Activated naive CD4-positive, alpha-beta T cell treated with anti-CD3 and anti-CD28 coated beads, Interleukin-2, amount 50 U/mL, for 24 hours (primary cell): ENCODE measurements around the gene OSER1.

Experiments
- H3K27ac Mint-ChIP-seq: one replicate; pipeline ENCODE4 v1.8.0; 2021; ENCODE audit warnings: mild to moderate bottlenecking, mixed read lengths
- H3K27me3 Mint-ChIP-seq: one replicate; pipeline ENCODE4 v1.8.0; 2021; ENCODE audit warnings: mixed read lengths
- H3K36me3 Mint-ChIP-seq: one replicate; pipeline ENCODE4 v1.8.0; 2021; ENCODE audit warnings: mixed read lengths
- H3K4me1 Mint-ChIP-seq: one replicate; pipeline ENCODE4 v1.8.0; 2021; ENCODE audit warnings: mixed read lengths
- H3K4me3 Mint-ChIP-seq: one replicate; pipeline ENCODE4 v1.8.0; 2021; ENCODE audit warnings: mild to moderate bottlenecking, mixed read lengths
- H3K9me3 Mint-ChIP-seq: one replicate; pipeline ENCODE4 v1.8.0; 2021; ENCODE audit warnings: mixed read lengths

The OSER1 gene

GRCh38 chr20:44215125-44215524, 4.6 kb upstream of the OSER1 start:
- Mint-ChIP-seq H3K4me1 (peaks cover 76% of the 10 kb centered on the region), H3K4me3 (peak overlapping the region; percentile 9), H3K9me3 (no peaks in the 10 kb centered on the region), H3K27ac (peak overlapping the region; percentile 60), H3K27me3 (no peaks in the 10 kb centered on the region), H3K36me3 (peaks cover 3% of the 10 kb centered on the region)

DNA sequence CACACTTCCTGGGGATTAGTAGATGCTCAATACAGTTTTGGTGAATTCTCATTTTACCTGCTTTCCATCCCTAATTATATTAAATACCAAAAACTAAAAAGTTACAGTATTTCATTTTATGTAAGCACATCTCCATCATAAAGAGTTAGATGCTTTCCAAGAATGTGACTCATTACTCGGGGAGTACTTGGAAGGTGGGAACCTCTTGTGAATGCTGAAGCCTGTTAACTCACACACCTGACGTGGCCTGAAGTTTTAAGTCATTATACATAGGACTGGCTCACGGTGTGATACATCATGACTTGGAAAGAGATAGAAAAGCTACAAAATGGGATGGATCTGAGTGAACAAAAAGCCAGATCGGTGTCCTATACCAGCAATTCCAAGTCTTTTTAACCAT, 2.2 kb upstream of the OSER1 start:
- Mint-ChIP-seq H3K36me3 (peaks cover 3% of the 10 kb centered on the region), H3K27me3 (no peaks in the 10 kb centered on the region), H3K4me1 (peaks cover 74% of the 10 kb centered on the region), H3K9me3 (no peaks in the 10 kb centered on the region), H3K4me3 (no peak overlapping the region), H3K27ac (peak overlapping the region; percentile 46)

DNA sequence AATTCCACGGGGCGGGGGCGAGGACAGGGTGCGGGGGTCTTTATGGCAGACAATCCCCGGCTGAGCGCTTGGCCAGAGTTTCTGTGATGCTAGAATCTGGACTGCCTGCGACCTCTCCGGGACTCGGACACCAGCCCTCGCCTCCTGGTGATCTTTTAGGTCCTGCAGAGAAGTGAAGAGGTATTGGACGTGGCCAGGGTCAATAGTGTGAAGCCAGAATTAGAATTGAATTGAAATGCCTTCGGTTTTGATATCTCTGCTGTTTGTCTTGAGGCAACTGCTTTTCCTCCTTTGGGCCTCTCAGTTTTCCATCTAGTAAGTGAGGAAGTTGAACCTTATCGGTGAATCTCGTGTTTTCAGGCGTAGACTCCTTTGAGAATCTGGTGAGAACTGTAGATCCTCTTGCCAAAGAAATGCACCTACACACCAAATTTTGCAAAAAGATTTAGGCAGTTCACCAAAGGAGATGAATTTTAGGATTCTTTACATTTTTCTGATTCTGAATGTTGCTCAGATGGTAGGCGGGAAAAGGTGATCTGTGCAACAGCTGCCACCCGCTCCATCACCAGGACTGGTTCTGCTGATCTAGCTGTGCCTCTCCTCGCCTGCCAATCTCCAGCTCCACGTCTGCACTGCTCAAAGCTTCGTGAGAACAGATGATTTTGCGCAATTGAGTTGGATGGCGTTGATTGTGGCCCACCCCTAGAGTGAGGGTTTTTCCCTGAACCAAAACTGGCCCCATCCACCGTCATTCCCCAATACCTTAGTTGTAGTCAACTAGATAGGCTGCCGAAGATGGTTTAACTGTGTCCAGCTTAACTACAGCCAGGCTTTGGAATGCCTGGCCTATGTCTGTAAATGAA, 837 bp upstream of the OSER1 start:
- peaks cover 7% of the 10 kb centered on the region for H3K36me3 Mint-ChIP-seq
- peak overlapping the region; percentile 95 for H3K4me3 Mint-ChIP-seq
- no peaks in the 10 kb centered on the region for H3K9me3 Mint-ChIP-seq
- H3K27ac Mint-ChIP-seq, result peak overlapping the region; percentile 97
- no peaks in the 10 kb centered on the region for H3K27me3 Mint-ChIP-seq
- H3K4me1 Mint-ChIP-seq, result peaks cover 75% of the 10 kb centered on the region

DNA sequence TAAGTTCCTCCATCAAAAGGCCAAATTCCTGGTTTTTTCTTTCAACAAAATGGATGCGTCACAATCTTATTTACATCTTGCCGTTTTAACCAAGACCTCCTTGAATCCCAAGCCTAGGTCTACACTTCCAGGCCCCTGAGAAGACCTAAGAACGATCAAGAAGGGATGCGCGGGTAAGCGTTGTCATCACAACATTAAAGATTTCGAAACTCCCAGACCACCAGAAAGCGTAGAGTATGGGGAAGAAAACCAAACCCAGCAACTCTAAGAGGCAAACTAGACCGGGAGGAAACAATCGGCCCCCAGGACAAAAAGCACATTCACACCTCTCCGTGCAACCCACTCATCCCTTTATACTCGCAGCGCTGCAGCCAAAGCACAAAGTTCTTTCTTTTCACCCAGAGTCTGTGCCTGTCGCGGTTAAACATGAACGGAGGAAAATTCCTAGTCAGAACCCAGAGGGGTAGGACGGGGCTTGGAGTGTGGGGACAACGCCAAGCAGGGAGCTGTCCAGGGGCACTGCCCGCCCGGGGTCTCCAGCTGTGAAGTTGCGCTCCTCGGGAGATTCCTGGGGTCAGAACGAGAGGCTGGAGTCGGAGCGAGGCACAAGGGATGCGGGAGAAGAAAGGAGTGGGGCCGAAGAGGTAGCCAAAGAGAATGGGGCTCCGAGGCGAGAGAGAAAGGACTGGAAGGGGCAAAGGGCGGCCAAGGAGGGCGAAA, 725 bp downstream of the OSER1 start:
- H3K27me3 Mint-ChIP-seq, result no peaks in the 10 kb centered on the region
- no peaks in the 10 kb centered on the region for H3K9me3 Mint-ChIP-seq
- peaks cover 71% of the 10 kb centered on the region for H3K4me1 Mint-ChIP-seq
- peak overlapping the region; percentile 97 for H3K27ac Mint-ChIP-seq
- H3K4me3 Mint-ChIP-seq, result peak overlapping the region; percentile 95
- peaks cover 7% of the 10 kb centered on the region for H3K36me3 Mint-ChIP-seq

GRCh38 chr20:44208770-44209169, 1.8 kb downstream of the OSER1 start:
- Mint-ChIP-seq H3K4me1 (peaks cover 72% of the 10 kb centered on the region), H3K4me3 (peak overlapping the region; percentile 95), H3K9me3 (no peaks in the 10 kb centered on the region), H3K27ac (peak overlapping the region; percentile 68), H3K27me3 (no peaks in the 10 kb centered on the region), H3K36me3 (peaks cover 7% of the 10 kb centered on the region)

DNA sequence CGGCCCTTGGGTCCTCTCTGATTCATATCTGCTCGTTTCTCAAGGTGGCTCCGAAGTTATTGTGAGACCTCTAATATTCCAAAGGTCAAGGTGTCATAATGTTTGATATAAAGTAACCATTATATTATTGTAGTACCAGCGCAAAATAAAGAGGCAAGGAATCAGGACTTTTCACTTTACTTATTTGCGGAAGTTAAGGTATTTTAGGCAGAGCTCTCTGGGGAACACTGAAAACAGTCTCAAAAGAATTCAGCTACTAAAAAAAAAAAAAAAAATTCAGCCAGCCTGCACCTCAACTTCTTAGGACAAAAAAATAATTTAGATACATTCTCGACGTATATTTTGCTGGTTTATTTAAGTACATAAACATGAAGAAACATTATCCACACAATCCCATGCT, 2.4 kb downstream of the OSER1 start:
- no peak overlapping the region for H3K27ac Mint-ChIP-seq
- H3K4me1 Mint-ChIP-seq, result peaks cover 78% of the 10 kb centered on the region
- H3K27me3 Mint-ChIP-seq, result no peaks in the 10 kb centered on the region
- H3K9me3 Mint-ChIP-seq, result no peaks in the 10 kb centered on the region
- H3K4me3 Mint-ChIP-seq, result peak overlapping the region; percentile 95
- peaks cover 7% of the 10 kb centered on the region for H3K36me3 Mint-ChIP-seq

GRCh38 chr20:44207126-44207723, 3.3 kb downstream of the OSER1 start:
- Mint-ChIP-seq H3K27me3 (no peaks in the 10 kb centered on the region), H3K4me1 (peaks cover 78% of the 10 kb centered on the region), H3K36me3 (peaks cover 7% of the 10 kb centered on the region), H3K9me3 (no peaks in the 10 kb centered on the region), H3K27ac (peak overlapping the region; percentile 68), H3K4me3 (peak overlapping the region; percentile 65)

DNA sequence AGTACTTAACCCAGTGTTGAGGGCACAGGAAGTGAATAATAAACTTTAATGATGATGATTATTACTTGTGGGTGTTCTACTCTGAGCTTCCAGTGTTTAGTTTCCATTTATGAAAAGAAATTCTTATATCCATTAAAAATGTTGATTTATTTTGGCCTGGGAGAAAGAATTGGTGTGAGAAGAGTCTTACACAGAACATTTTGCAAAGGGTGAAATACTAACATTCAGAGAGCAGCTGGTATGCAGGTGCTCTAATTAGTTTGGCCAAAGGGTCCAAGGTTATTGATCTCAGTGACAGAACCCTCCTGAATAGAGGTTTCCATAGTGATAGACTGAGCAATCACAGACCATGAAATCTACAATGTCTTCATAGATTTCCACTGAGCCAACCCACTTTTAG, 4.4 kb downstream of the OSER1 start:
- Mint-ChIP-seq H3K4me1 (peaks cover 76% of the 10 kb centered on the region), H3K27ac (peak overlapping the region; percentile 2), H3K9me3 (no peaks in the 10 kb centered on the region), H3K36me3 (peaks cover 12% of the 10 kb centered on the region), H3K4me3 (no peak overlapping the region), H3K27me3 (no peaks in the 10 kb centered on the region)

DNA sequence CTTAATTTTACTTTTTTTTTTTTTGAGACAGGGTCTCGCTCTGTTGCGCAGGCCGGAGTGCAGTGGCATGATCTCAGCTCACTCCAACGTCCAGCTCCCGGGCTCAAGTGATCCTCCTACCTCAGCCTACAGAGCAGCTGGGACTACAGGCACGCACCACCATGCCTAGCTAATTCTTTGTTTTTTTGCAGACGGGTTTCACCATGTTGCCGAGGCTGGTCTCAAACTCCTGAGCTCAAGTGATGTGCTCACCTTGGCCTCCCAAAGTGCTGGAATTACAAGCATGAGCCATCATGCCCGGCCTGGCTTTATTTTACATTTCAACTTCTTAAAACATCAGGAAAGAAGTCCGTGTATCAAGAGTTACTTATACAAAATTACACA, 5.7 kb downstream of the OSER1 start:
- H3K27ac Mint-ChIP-seq, result no peak overlapping the region
- peaks cover 85% of the 10 kb centered on the region for H3K4me1 Mint-ChIP-seq
- no peak overlapping the region for H3K4me3 Mint-ChIP-seq
- no peaks in the 10 kb centered on the region for H3K27me3 Mint-ChIP-seq
- H3K9me3 Mint-ChIP-seq, result no peaks in the 10 kb centered on the region
- peaks cover 20% of the 10 kb centered on the region for H3K36me3 Mint-ChIP-seq

DNA sequence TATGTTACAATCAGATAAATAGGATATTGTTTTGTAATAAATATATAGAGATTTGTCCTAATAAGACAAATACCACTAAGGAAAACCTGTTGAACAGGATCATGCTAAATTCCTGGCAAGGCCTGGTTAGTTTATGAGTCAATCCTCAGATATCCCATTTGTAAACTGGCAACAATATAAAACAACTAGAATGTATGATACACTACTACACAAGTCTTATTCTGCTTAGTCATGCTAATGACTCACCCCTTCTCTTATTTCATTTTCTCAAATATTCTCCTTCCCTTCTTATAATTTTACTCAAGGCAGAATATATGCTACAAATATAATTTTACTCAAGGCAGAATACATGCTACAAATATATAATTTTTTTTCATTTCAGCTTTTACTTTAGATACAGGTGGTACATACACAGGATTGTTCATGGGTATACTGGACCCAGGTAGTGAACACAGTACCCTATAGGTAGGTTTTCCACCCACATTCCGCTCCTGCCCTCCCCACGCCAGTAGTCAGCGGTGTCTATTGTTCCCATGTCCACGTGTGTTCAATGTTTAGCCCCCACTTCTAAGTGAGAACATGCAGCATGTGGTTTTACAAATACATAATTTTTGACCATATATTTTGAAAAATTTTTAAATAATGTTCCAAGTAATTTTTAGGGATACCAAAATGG, 6.3 kb downstream of the OSER1 start:
- Mint-ChIP-seq H3K4me1 (peaks cover 85% of the 10 kb centered on the region), H3K27ac (peak overlapping the region; percentile 79), H3K4me3 (peak overlapping the region; percentile 20), H3K9me3 (no peaks in the 10 kb centered on the region), H3K27me3 (no peaks in the 10 kb centered on the region), H3K36me3 (peaks cover 24% of the 10 kb centered on the region)

DNA sequence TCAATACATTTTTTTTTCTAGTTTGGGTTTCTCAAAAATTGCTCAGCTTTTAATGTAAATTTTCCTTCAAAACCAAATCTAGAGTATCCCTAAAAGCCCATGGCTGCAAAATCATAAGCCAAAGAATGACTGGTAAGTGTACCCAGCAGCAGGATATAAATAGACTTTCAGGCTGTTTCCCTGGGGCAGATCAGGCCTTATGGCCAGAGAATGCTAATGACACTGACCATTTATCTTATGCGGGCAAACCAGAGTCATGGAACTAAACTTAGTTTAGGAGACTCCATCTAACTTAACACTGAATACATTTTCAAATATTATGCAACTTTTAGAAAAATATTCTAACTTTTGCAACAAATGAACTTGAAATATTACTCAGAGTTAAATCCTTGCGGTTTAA, 7.4 kb downstream of the OSER1 start:
- H3K4me3 Mint-ChIP-seq, result no peak overlapping the region
- H3K27ac Mint-ChIP-seq, result no peak overlapping the region
- H3K4me1 Mint-ChIP-seq, result peaks cover 81% of the 10 kb centered on the region
- no peaks in the 10 kb centered on the region for H3K27me3 Mint-ChIP-seq
- H3K36me3 Mint-ChIP-seq, result peaks cover 26% of the 10 kb centered on the region
- H3K9me3 Mint-ChIP-seq, result no peaks in the 10 kb centered on the region

DNA sequence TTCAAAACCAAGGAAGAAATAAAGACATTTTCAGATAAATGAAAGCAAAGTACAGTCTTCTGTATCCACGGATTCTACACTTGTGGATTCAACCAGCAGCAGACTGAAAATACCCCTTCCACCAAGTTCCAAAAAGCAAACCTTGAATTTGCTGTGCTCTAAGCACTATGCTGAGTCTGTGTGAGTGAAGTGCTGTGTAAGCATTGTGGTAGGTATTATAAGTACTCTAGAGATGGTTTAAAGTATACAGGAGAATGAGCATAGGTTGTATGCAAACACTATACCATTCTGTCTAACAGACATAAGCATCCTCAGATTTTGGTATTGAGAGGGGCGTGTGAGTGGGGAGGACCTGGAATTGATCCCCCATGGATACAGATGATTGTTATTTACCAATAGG, 9.6 kb downstream of the OSER1 start:
- H3K27ac Mint-ChIP-seq, result peak overlapping the region; percentile 35

GRCh38 chr20:44200371-44200770, 10.2 kb downstream of the OSER1 start:
- no peak overlapping the region for H3K4me3 Mint-ChIP-seq
- peaks cover 56% of the 10 kb centered on the region for H3K4me1 Mint-ChIP-seq
- H3K9me3 Mint-ChIP-seq, result no peaks in the 10 kb centered on the region
- peaks cover 22% of the 10 kb centered on the region for H3K36me3 Mint-ChIP-seq
- H3K27ac Mint-ChIP-seq, result peak overlapping the region; percentile 96
- H3K27me3 Mint-ChIP-seq, result no peaks in the 10 kb centered on the region

More for the DNA sequence above, 9.6 kb downstream of the OSER1 start:
- Mint-ChIP-seq H3K4me3 (no peak overlapping the region), H3K36me3 (peaks cover 22% of the 10 kb centered on the region), H3K27me3 (no peaks in the 10 kb centered on the region), H3K9me3 (no peaks in the 10 kb centered on the region), H3K4me1 (peaks cover 59% of the 10 kb centered on the region)

DNA sequence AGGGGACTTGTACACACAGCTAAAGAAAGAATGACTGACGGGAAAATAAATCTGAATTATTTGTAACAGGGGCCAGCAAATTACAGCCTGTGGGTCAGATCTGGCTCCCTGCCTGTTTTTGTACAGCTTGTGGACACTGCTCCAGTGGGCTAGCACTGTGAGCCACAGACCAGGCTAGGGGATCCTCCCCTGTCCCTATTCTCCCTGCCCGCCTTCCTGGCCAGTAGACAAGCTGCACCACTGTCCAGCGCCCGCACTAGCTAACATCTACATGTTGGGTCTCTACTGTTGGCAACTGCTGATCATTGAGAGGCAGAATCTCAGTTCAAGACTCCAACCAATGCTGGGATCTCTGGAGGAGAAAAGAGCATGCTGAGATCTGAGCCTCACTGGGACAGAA, 10.7 kb downstream of the OSER1 start:
- no peaks in the 10 kb centered on the region for H3K27me3 Mint-ChIP-seq
- no peaks in the 10 kb centered on the region for H3K9me3 Mint-ChIP-seq
- H3K27ac Mint-ChIP-seq, result peak overlapping the region; percentile 88

GRCh38 chr20:44198872-44199271, 11.7 kb downstream of the OSER1 start:
- H3K4me3 Mint-ChIP-seq, result no peak overlapping the region
- no peaks in the 10 kb centered on the region for H3K9me3 Mint-ChIP-seq
- H3K4me1 Mint-ChIP-seq, result peaks cover 48% of the 10 kb centered on the region
- H3K27me3 Mint-ChIP-seq, result no peaks in the 10 kb centered on the region
- H3K36me3 Mint-ChIP-seq, result peaks cover 22% of the 10 kb centered on the region
- H3K27ac Mint-ChIP-seq, result peak overlapping the region; percentile 88

More for the DNA sequence above, 10.7 kb downstream of the OSER1 start:
- Mint-ChIP-seq H3K4me3 (no peak overlapping the region), H3K36me3 (peaks cover 22% of the 10 kb centered on the region), H3K4me1 (peaks cover 54% of the 10 kb centered on the region)
